Liver (tissue), 9 donors: ENCODE data around the gene TIRAP. TPM values are rescaled to one million over a fixed set of nuclear protein-coding genes. Genes with fewer than 3 reads are reported as not detected.

Source experiments
- DNase-seq: peaks from one replicate; pipeline ENCODE4 v3.0.0-alpha.2; 2017; ENCODE audit warnings: low spot score
- H3K27ac ChIP-seq, 2 donors: one replicate each; pipeline ENCODE4 v1.7.0; 2013; ENCODE audit warnings: inconsistent platforms in 2 of 2, low read length in 2 of 2, control low read depth in 1 of 2, low read depth in 1 of 2, mild to moderate bottlenecking in 1 of 2
- H3K27me3 ChIP-seq, 4 donors: one replicate each; pipeline versions ENCODE4 v1.6.1 to v1.7.0; 2013; ENCODE audit warnings: low read length in 3 of 4, inconsistent platforms in 1 of 4, mild to moderate bottlenecking in 1 of 4, moderate library complexity in 1 of 4; ENCODE audit not compliant: control insufficient read depth in 4 of 4, insufficient read depth in 4 of 4
- H3K36me3 ChIP-seq, 4 donors: one replicate each; pipeline versions ENCODE4 v1.6.1 to v1.7.0; 2013; ENCODE audit warnings: low read length in 3 of 4, mild to moderate bottlenecking in 3 of 4, low read depth in 1 of 4, moderate library complexity in 1 of 4; ENCODE audit not compliant: control insufficient read depth in 4 of 4, insufficient read depth in 3 of 4
- H3K4me1 ChIP-seq, 4 donors: one replicate each; pipeline versions ENCODE4 v1.6.1 to v1.7.0; 2013; ENCODE audit warnings: low read length in 3 of 4, mild to moderate bottlenecking in 3 of 4, moderate library complexity in 1 of 4; ENCODE audit not compliant: control insufficient read depth in 4 of 4, insufficient read depth in 4 of 4
- H3K4me3 ChIP-seq, 3 donors: one replicate each; pipeline versions ENCODE4 v1.6.1 to v1.7.0; 2013; ENCODE audit warnings: low read length in 3 of 3, control low read depth in 1 of 3, low read depth in 1 of 3, mild to moderate bottlenecking in 1 of 3
- H3K9ac ChIP-seq, 2 donors: one replicate each; pipeline ENCODE4 v1.7.0; 2013; ENCODE audit warnings: low read length in 2 of 2, mild to moderate bottlenecking in 2 of 2, moderate library complexity in 2 of 2, control low read depth in 1 of 2, low read depth in 1 of 2
- H3K9me3 ChIP-seq, 4 donors: one replicate each; pipeline versions ENCODE4 v1.6.1 to v1.7.0; 2013; ENCODE audit warnings: low read length in 3 of 4; ENCODE audit not compliant: control insufficient read depth in 4 of 4
- EGR1 ChIP-seq, 2 donors: IDR thresholded peaks; 2 replicates each; pipeline ENCODE4 v1.6.1; 2016 to 2018; ENCODE audit warnings: antibody characterized with exemption in 2 of 2, low read depth in 2 of 2
- FOXA1 ChIP-seq: IDR thresholded peaks from 2 replicates; pipeline ENCODE4 v1.6.1; 2016; ENCODE audit warnings: antibody characterized with exemption
- FOXA2 ChIP-seq: IDR thresholded peaks from 2 replicates; pipeline ENCODE4 v1.6.1; 2016; ENCODE audit warnings: antibody characterized with exemption
- GABPA ChIP-seq, 2 donors: IDR thresholded peaks in 1 of 2; conservative IDR thresholded peaks in 1 of 2; 2 replicates each; pipeline ENCODE4 v1.6.1; 2016; ENCODE audit warnings: antibody characterized with exemption in 2 of 2, mild to moderate bottlenecking in 1 of 2, moderate library complexity in 1 of 2
- HNF4A ChIP-seq, 2 donors: conservative IDR thresholded peaks; 2 replicates each; pipeline ENCODE4 v1.6.1; 2016; ENCODE audit warnings: antibody characterized with exemption in 2 of 2, mild to moderate bottlenecking in 2 of 2
- HNF4G ChIP-seq: IDR thresholded peaks from 2 replicates; pipeline ENCODE4 v1.6.1; 2016; ENCODE audit warnings: antibody characterized with exemption
- JUND ChIP-seq, 2 donors: IDR thresholded peaks; 2 replicates each; pipeline ENCODE4 v1.6.1; 2016; ENCODE audit warnings: antibody characterized with exemption in 2 of 2
- RAD21 ChIP-seq, 2 donors: IDR thresholded peaks; 2 replicates each; pipeline ENCODE4 v1.6.1; 2016; ENCODE audit warnings: antibody characterized with exemption in 2 of 2, mild to moderate bottlenecking in 2 of 2
- RXRA ChIP-seq, 2 donors: IDR thresholded peaks; 2 replicates each; pipeline ENCODE4 v1.6.1; 2017 to 2018; ENCODE audit warnings: antibody characterized with exemption in 2 of 2, mild to moderate bottlenecking in 1 of 2
- SP1 ChIP-seq: IDR thresholded peaks from 2 replicates; pipeline ENCODE4 v1.6.1; 2018; ENCODE audit warnings: antibody characterized with exemption, mild to moderate bottlenecking
- TAF1 ChIP-seq: conservative IDR thresholded peaks from 2 replicates; pipeline ENCODE4 v1.6.1; 2016; ENCODE audit warnings: antibody characterized with exemption, mild to moderate bottlenecking
- YY1 ChIP-seq: IDR thresholded peaks from 2 replicates; pipeline ENCODE4 v1.6.1; 2016; ENCODE audit warnings: antibody characterized with exemption, mild to moderate bottlenecking
- WGBS: extraction: QIAGEN DNeasy Blood & Tissue Kit; methylation state at CpG from one replicate; pipeline ENCODE4 v1.1.7; 2013; 5-methylcytosine and 5-hydroxymethylcytosine counted together
- polyA plus RNA-seq, 2 donors: library from polyadenylated mRNA; stranded (reverse) in 1 of 2; unstranded in 1 of 2; fragments of 200-250 nt in 1 of 2; fragments of >200 nt in 1 of 2; fragmentation: Nextera tagmentation in 1 of 2; extraction: Ambion mirVana in 1 of 2; gene quantifications; one replicate each; pipeline versions ENCODE4 v1.2.1 to v1.2.3, GENCODE V29; 2013 to 2015
- total RNA-seq, 2 donors: library from RNA; depleted of rRNA; stranded (reverse); fragments of >200 nt; gene quantifications; one replicate each; pipeline ENCODE4 v1.2.3, GENCODE V29; 2014
- TF ChIP-seq, protein P1 (sequence below): fragments of 150-350 bp; IDR thresholded peaks from 2 replicates; pipeline ENCODE4 v1.5.1; 2017; ENCODE audit warnings: improper control_type of control experiment, low read depth, low read length; ENCODE audit not compliant: missing input control
- TF ChIP-seq, protein P2 (sequence below): IDR thresholded peaks from 2 replicates; pipeline ENCODE4 v1.6.1; 2016; ENCODE audit warnings: antibody characterized with exemption
- TF ChIP-seq, protein P3 (sequence below): IDR thresholded peaks from 2 replicates; pipeline ENCODE4 v1.6.1; 2016; ENCODE audit warnings: antibody characterized with exemption
- TF ChIP-seq, protein P4 (sequence below): IDR thresholded peaks from 2 replicates; pipeline ENCODE4 v1.6.1; 2016; ENCODE audit warnings: antibody characterized with exemption, mild to moderate bottlenecking
- TF ChIP-seq, protein P5 (sequence below): IDR thresholded peaks from 2 replicates; pipeline ENCODE4 v1.6.1; 2016; ENCODE audit warnings: antibody characterized with exemption
- donor health status: healthy.
- donor health status: healthy.
- donor health status: healthy.
- donor health status: healthy.
- donor health status: healthy.

TIRAP gene
- total and polyA plus RNA-seq, 4 donors = 3.9 to 9.5 (median 6.4) TPM

DNA sequence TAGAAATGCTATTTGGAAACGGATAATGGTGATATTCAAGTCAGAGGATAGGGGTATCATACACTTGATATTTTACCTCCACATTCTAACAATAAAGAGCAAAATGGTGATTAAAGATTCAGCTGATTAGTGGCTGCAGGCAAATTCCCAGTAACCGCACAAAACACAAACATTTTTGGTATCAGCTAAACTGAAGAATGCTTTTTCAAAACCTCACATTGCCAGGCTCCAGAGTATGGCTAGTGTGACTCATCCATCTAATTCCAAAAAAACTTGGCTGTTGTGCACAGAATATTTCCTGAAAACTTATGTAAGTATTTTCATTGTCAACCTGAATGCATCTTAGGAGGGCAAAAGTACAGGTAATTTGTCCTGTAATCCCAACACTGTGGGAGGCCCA lies 25.1 kb upstream of the TIRAP start:
- Histone ChIP-seq H3K4me3 (no peak overlapping the region), H3K27ac (no peak overlapping the region), H3K4me1 (peaks cover 0 to 5% (median 2%) of the 10 kb centered on the region in 4 donors), H3K9me3 (no peaks in the 10 kb centered on the region), H3K36me3 (peaks cover 0 to 31% (median 15%) of the 10 kb centered on the region in 4 donors), H3K27me3 (no peaks in the 10 kb centered on the region), H3K9ac (no peak overlapping the region)
- no peak for DNase-seq
- WGBS = 93% methylated on average over 2 of the region's 2 CpGs
- no peak for TF ChIP-seq SP1
- TF ChIP-seq RXRA (IDR thresholded peaks at IDR 0.05) = no peak
- no peak for TF ChIP-seq GABPA (IDR thresholded peaks at IDR 0.05 in 1 of 2, conservative IDR thresholded peaks at IDR 0.05 in 1 of 2)
- TF ChIP-seq, protein P1, sequence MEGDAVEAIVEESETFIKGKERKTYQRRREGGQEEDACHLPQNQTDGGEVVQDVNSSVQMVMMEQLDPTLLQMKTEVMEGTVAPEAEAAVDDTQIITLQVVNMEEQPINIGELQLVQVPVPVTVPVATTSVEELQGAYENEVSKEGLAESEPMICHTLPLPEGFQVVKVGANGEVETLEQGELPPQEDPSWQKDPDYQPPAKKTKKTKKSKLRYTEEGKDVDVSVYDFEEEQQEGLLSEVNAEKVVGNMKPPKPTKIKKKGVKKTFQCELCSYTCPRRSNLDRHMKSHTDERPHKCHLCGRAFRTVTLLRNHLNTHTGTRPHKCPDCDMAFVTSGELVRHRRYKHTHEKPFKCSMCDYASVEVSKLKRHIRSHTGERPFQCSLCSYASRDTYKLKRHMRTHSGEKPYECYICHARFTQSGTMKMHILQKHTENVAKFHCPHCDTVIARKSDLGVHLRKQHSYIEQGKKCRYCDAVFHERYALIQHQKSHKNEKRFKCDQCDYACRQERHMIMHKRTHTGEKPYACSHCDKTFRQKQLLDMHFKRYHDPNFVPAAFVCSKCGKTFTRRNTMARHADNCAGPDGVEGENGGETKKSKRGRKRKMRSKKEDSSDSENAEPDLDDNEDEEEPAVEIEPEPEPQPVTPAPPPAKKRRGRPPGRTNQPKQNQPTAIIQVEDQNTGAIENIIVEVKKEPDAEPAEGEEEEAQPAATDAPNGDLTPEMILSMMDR = no peak
- TF ChIP-seq TAF1 = no peak
- TF ChIP-seq, protein P2, sequence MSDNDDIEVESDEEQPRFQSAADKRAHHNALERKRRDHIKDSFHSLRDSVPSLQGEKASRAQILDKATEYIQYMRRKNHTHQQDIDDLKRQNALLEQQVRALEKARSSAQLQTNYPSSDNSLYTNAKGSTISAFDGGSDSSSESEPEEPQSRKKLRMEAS = no peak
- no peak for TF ChIP-seq EGR1 (IDR thresholded peaks at IDR 0.05; ENCODE audit: low read depth in 2 of 2)
- TF ChIP-seq RAD21 (IDR thresholded peaks at IDR 0.05) = no peak
- TF ChIP-seq, protein P3, sequence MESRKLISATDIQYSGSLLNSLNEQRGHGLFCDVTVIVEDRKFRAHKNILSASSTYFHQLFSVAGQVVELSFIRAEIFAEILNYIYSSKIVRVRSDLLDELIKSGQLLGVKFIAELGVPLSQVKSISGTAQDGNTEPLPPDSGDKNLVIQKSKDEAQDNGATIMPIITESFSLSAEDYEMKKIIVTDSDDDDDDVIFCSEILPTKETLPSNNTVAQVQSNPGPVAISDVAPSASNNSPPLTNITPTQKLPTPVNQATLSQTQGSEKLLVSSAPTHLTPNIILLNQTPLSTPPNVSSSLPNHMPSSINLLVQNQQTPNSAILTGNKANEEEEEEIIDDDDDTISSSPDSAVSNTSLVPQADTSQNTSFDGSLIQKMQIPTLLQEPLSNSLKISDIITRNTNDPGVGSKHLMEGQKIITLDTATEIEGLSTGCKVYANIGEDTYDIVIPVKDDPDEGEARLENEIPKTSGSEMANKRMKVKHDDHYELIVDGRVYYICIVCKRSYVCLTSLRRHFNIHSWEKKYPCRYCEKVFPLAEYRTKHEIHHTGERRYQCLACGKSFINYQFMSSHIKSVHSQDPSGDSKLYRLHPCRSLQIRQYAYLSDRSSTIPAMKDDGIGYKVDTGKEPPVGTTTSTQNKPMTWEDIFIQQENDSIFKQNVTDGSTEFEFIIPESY = no peak
- TF ChIP-seq FOXA2 = no peak
- TF ChIP-seq HNF4A (conservative IDR thresholded peaks at IDR 0.05) = no peak
- TF ChIP-seq HNF4G = no peak

DNA sequence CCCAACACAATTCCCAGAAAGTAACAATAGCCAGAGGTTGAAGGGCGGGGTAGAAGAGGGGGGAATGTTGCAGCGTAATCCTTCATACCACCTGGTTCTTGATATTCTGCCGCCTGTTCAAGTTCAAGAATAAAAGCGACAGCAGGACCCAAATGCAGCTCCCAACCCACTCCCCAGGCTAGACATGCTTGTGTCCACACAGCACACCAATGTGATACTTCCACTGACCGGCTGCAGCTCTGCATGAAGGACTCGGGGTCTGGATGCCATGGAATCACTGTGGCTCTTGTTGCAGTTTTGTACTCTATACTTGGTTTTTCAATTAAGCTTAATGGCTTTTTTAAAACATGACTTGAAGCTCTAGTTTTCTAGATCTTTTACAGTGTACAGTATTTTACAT lies 20.7 kb upstream of the TIRAP start:
- H3K4me1 ChIP-seq = peaks cover 0 to 4% (median 3%) of the 10 kb centered on the region in 4 donors
- H3K36me3 ChIP-seq = peaks cover 13 to 65% (median 55%) of the 10 kb centered on the region in 4 donors
- no peaks in the 10 kb centered on the region for H3K27me3 ChIP-seq
- H3K4me3 ChIP-seq = no peak overlapping the region
- no peak overlapping the region for H3K27ac ChIP-seq
- H3K9me3 ChIP-seq = no peaks in the 10 kb centered on the region
- TF ChIP-seq RXRA (IDR thresholded peaks at IDR 0.05) = no peak
- TF ChIP-seq JUND (IDR thresholded peaks at IDR 0.05) = no peak
- TF ChIP-seq, protein P4, sequence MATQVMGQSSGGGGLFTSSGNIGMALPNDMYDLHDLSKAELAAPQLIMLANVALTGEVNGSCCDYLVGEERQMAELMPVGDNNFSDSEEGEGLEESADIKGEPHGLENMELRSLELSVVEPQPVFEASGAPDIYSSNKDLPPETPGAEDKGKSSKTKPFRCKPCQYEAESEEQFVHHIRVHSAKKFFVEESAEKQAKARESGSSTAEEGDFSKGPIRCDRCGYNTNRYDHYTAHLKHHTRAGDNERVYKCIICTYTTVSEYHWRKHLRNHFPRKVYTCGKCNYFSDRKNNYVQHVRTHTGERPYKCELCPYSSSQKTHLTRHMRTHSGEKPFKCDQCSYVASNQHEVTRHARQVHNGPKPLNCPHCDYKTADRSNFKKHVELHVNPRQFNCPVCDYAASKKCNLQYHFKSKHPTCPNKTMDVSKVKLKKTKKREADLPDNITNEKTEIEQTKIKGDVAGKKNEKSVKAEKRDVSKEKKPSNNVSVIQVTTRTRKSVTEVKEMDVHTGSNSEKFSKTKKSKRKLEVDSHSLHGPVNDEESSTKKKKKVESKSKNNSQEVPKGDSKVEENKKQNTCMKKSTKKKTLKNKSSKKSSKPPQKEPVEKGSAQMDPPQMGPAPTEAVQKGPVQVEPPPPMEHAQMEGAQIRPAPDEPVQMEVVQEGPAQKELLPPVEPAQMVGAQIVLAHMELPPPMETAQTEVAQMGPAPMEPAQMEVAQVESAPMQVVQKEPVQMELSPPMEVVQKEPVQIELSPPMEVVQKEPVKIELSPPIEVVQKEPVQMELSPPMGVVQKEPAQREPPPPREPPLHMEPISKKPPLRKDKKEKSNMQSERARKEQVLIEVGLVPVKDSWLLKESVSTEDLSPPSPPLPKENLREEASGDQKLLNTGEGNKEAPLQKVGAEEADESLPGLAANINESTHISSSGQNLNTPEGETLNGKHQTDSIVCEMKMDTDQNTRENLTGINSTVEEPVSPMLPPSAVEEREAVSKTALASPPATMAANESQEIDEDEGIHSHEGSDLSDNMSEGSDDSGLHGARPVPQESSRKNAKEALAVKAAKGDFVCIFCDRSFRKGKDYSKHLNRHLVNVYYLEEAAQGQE = no peak
- no peak for TF ChIP-seq RAD21 (IDR thresholded peaks at IDR 0.05)
- TF ChIP-seq, protein P1 = no peak
- TF ChIP-seq, protein P5, sequence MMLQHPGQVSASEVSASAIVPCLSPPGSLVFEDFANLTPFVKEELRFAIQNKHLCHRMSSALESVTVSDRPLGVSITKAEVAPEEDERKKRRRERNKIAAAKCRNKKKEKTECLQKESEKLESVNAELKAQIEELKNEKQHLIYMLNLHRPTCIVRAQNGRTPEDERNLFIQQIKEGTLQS = no peak
- no peak for TF ChIP-seq FOXA1
- no peak for TF ChIP-seq SP1
- no peak for TF ChIP-seq YY1
- no peak for TF ChIP-seq FOXA2
- TF ChIP-seq, protein P3 = no peak
- no peak for TF ChIP-seq HNF4A (conservative IDR thresholded peaks at IDR 0.05)
- TF ChIP-seq HNF4G = no peak
- TF ChIP-seq TAF1 = no peak
- no peak for TF ChIP-seq GABPA (IDR thresholded peaks at IDR 0.05 in 1 of 2, conservative IDR thresholded peaks at IDR 0.05 in 1 of 2)
- 97% methylated on average over 6 of the region's 6 CpGs for WGBS
- no peak for DNase-seq
- H3K9ac ChIP-seq = no peak overlapping the region
